ENCODE results near the gene ALAS1.

DNA sequence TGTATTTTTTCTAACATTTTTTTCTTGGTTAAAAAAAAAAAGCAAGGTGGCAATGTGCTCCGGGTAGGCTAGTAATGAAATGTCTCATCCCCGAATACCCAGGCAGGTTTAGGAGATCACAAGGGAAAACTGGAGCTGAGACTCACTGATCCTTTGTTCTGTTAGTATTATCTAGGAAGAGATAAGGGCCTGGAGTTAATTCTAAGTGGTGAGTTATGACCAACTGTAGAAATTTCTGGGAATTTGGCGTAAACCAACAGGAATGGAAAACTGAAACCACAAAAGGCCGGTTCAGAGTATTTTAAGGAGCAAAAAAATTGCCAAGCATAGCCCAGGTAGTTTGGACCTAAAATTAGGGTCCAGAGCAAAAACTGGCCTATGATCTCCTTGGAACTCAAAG is 60.0 kb downstream of the ALAS1 start:
- TF ChIP-seq, protein P1, sequence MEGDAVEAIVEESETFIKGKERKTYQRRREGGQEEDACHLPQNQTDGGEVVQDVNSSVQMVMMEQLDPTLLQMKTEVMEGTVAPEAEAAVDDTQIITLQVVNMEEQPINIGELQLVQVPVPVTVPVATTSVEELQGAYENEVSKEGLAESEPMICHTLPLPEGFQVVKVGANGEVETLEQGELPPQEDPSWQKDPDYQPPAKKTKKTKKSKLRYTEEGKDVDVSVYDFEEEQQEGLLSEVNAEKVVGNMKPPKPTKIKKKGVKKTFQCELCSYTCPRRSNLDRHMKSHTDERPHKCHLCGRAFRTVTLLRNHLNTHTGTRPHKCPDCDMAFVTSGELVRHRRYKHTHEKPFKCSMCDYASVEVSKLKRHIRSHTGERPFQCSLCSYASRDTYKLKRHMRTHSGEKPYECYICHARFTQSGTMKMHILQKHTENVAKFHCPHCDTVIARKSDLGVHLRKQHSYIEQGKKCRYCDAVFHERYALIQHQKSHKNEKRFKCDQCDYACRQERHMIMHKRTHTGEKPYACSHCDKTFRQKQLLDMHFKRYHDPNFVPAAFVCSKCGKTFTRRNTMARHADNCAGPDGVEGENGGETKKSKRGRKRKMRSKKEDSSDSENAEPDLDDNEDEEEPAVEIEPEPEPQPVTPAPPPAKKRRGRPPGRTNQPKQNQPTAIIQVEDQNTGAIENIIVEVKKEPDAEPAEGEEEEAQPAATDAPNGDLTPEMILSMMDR (IDR thresholded peaks at IDR 0.05; ENCODE audit: poor library complexity): no peak
- TF ChIP-seq EZH2phosphoT487 (IDR thresholded peaks at IDR 0.05; ENCODE audit: low read depth, severe bottlenecking, unreplicated experiment) (no peak), EZH2 (IDR thresholded peaks at IDR 0.05; ENCODE audit: borderline replicate concordance) (no peak)
